GM23248 (cell line): Measurements from ENCODE around the gene SLC34A1.

Experiments
- EZH2 ChIP-seq: fragments of 200-600 bp; sonication (generic); IDR thresholded peaks from 2 replicates; pipeline ENCODE4 v1.6.1; 2018; ENCODE audit warnings: antibody characterized with exemption, mild to moderate bottlenecking; ENCODE audit not compliant: insufficient read depth, poor library complexity, severe bottlenecking
- EZH2phosphoT487 ChIP-seq: fragments of 200-600 bp; sonication (generic); IDR thresholded peaks from 2 replicates; pipeline ENCODE4 v1.6.1; 2018; ENCODE audit warnings: antibody characterized with exemption, moderate library complexity, mild to moderate bottlenecking, low read depth; ENCODE audit not compliant: insufficient read depth

DNA sequence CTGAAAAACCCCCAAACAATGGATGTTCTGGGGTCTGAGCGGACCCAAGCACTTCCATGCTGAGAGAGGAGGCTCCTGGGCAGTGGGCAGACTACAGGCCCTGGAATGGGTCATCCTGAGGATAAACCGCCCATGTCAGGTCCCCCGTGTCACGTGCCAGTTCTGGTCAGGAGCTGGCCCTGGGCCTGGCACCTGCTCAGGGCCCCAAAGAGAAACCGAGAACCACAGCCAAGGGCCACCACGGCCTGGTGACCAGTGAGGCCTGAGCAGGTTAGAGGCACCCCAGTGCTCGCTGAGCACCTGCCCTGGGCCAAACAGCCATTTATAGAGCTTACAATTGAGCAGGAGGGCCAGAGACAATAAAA lies 48.6 kb upstream of the SLC34A1 start:
- TF ChIP-seq EZH2phosphoT487 (no peak), EZH2 (no peak)
